Endothelial cell of umbilical vein (primary cell): Measurements from ENCODE around the gene ARSH.

Source experiments
- EZH2 ChIP-seq: IDR thresholded peaks from 2 replicates; pipeline ENCODE4 v1.6.1; 2012; ENCODE audit warnings: borderline replicate concordance, low read depth, mild to moderate bottlenecking, moderate library complexity, low read length, inconsistent platforms; ENCODE audit not compliant: severe bottlenecking
- FOS ChIP-seq: IDR thresholded peaks from 2 replicates; pipeline ENCODE4 v1.6.1; 2011; ENCODE audit warnings: mild to moderate bottlenecking, low read length, moderate library complexity, borderline replicate concordance; ENCODE audit not compliant: insufficient read depth
- JUN ChIP-seq: IDR thresholded peaks from 2 replicates; pipeline ENCODE4 v1.6.1; 2011; ENCODE audit warnings: borderline replicate concordance, low read depth; ENCODE audit not compliant: insufficient read length, insufficient read depth
- POLR2A ChIP-seq: IDR thresholded peaks from 2 replicates; pipeline ENCODE4 v1.6.1; 2012; ENCODE audit warnings: low read depth, mild to moderate bottlenecking, control low read depth, low read length
- POLR2AphosphoS5 ChIP-seq: IDR thresholded peaks from 2 replicates; pipeline ENCODE4 v1.6.1; 2012; ENCODE audit warnings: low read depth, mild to moderate bottlenecking, control low read depth, low read length, moderate library complexity; ENCODE audit not compliant: insufficient read depth
- TF ChIP-seq, protein P1 (sequence below): IDR thresholded peaks from 2 replicates; pipeline ENCODE4 v1.6.1; 2011; ENCODE audit not compliant: insufficient read depth, insufficient read length
- TF ChIP-seq, protein P2 (sequence below), 2 donors: IDR thresholded peaks; 1 replicate in 1 of 2; 2 replicates in 1 of 2; pipeline ENCODE4 v1.5.1; 2011; ENCODE audit warnings: low read length in 2 of 2, mild to moderate bottlenecking in 2 of 2, moderate library complexity in 2 of 2, control low read depth in 1 of 2, inconsistent platforms in 1 of 2, low read depth in 1 of 2; ENCODE audit not compliant: insufficient read depth in 1 of 2; ENCODE audit errors: extremely low read depth in 1 of 2

- TF ChIP-seq, protein P1, sequence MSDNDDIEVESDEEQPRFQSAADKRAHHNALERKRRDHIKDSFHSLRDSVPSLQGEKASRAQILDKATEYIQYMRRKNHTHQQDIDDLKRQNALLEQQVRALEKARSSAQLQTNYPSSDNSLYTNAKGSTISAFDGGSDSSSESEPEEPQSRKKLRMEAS = no peak
- TF ChIP-seq, protein P2, sequence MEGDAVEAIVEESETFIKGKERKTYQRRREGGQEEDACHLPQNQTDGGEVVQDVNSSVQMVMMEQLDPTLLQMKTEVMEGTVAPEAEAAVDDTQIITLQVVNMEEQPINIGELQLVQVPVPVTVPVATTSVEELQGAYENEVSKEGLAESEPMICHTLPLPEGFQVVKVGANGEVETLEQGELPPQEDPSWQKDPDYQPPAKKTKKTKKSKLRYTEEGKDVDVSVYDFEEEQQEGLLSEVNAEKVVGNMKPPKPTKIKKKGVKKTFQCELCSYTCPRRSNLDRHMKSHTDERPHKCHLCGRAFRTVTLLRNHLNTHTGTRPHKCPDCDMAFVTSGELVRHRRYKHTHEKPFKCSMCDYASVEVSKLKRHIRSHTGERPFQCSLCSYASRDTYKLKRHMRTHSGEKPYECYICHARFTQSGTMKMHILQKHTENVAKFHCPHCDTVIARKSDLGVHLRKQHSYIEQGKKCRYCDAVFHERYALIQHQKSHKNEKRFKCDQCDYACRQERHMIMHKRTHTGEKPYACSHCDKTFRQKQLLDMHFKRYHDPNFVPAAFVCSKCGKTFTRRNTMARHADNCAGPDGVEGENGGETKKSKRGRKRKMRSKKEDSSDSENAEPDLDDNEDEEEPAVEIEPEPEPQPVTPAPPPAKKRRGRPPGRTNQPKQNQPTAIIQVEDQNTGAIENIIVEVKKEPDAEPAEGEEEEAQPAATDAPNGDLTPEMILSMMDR (IDR thresholded peaks at IDR 0.05; ENCODE audit: extremely low read depth in 1 of 2, insufficient read depth in 1 of 2, low read depth in 1 of 2, low read length in 2 of 2) = no peak
- TF ChIP-seq EZH2 = no peak
- no peak for TF ChIP-seq FOS
- TF ChIP-seq POLR2AphosphoS5 = no peak
- no peak for TF ChIP-seq JUN
- no peak for TF ChIP-seq POLR2A
These were observed 17.8 kb downstream of the ARSH start for GRCh38 chrX:3024176-3024575.
